ENCODE data around the gene RBM4.
"Not testable (repeated sequence)": the region's sequence is repeated elsewhere in the genome, so short reads cannot be mapped to it uniquely, and the experiment has no call there.

Gene RBM4

DNA sequence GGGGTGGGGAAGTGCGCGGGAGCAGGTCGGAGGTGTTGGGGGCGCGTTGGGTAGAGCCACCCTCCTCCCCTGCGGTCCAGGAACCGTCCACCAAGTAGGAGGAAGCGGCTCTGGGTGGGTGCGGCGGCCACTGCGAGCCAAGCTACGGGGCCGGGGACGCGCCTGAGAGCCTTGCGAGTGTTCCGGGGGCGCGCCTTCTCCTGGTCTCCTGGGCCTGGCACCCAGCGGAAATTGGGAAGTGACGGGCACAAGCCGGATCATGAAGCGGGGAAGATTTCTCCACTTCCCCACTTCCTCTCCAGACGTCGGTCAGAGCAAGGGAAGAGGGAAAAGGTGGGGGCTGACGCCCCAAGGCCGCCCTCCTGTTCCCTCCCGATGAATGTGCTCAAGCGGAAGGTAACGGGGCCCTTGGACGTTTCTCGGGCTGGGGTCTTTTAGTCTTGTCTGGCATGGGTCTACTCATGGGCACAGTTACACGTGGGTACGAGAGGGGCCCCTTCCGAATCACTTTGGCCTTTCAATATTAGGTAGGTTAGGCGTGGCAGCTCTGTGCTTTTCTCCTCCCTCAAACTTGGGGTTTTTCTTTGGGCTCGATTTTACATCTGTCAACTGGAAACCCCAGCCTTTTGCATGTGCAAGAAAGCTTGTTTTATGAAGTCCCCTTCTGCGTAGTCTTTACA, 21.2 kb upstream of the RBM4 start:
- peak in 1 of 5 experiments; percentile 25 for DNase-seq

DNA sequence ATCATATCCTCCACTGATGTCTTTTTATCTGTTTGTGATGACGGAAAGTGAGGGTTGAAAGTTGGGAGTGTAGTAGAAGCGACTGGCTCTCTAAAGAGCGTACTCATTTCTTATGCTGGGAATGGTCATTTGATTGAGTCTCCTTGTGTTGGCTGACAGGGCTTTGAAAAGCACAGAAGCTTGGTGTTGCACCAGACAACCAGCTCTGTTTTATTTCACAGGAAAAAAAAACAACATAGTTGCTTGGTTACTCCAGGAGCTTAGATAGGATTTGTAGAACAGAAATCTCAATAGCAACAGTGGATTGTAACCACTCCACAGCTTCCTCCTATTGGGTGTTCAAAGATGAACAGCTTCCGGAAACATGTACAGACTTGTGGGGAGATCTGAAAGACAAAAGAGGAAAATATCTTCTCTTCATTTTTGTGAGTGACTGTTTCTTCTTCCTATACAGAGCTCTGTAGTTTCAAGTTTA, 19.4 kb upstream of the RBM4 start:
- peak in 3 of 5 experiments; percentile 21 to 83 (median 72) for DNase-seq

GRCh38 chr11:66624450-66624849, 14.1 kb upstream of the RBM4 start:
- no peak for DNase-seq

DNA sequence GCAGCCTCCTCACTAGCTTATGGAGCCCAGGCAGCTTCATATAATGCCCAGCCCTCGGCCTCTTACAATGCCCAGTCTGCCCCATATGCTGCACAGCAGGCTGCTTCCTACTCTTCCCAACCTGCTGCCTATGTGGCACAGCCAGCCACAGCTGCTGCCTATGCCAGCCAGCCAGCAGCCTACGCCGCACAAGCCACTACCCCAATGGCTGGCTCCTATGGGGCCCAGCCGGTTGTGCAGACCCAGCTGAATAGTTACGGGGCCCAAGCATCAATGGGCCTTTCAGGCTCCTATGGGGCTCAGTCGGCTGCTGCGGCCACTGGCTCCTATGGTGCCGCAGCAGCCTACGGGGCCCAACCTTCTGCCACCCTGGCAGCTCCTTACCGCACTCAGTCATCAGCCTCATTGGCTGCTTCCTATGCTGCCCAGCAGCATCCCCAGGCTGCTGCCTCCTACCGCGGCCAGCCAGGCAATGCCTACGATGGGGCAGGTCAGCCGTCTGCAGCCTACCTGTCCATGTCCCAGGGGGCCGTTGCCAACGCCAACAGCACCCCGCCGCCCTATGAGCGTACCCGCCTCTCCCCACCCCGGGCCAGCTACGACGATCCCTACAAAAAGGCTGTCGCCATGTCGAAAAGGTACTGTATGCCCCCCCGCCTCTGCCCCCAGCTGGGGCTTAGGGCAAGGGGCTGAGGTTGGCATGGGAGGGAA, 13.3 kb upstream of the RBM4 start:
- no peak for DNase-seq

- DNase-seq = no peak
Measured at GRCh38 chr11:66625752-66626149, 12.8 kb upstream of the RBM4 start.

DNA sequence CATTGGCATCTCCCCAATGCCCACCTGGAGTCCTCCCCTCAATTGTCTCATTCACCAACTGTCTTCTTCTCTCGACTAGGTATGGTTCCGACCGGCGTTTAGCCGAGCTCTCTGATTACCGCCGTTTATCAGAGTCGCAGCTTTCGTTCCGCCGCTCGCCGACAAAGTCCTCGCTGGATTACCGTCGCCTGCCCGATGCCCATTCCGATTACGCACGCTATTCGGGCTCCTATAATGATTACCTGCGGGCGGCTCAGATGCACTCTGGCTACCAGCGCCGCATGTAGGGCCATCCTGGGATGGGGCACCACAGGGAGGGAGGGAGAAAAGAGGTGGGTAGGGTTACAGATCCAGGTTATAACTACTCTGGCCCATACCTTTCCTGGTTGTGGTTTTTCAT, 12.1 kb upstream of the RBM4 start:
- no peak for DNase-seq

- DNase-seq = no peak
Measured at GRCh38 chr11:66626926-66627325, 11.6 kb upstream of the RBM4 start.

DNA sequence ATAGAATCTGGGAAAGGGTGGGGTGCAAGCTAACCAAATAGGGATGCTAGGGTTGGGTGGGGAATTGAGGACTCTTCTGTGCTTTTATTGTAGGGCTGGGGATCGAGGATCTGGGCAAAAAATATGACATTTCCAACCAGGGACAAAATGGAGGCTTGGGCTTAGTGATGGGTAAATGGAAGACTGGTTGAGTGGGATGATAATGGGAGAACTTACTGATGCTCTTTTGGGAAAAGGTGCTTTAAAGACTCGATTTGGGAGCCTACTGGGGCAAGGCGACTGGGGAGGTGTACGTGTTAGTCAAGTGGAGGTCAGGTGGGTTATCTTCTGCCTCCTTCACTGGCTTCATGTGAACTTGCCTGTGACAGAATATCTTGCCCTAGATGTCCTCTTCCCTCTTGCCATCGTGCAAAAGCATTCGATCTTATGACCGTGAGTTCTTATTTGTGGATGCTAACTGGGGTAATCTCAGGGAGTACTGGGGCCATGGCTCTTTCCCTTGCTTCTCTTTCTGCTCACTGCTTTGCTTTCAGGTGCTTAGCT, 10.4 kb upstream of the RBM4 start:
- no peak for DNase-seq

DNA sequence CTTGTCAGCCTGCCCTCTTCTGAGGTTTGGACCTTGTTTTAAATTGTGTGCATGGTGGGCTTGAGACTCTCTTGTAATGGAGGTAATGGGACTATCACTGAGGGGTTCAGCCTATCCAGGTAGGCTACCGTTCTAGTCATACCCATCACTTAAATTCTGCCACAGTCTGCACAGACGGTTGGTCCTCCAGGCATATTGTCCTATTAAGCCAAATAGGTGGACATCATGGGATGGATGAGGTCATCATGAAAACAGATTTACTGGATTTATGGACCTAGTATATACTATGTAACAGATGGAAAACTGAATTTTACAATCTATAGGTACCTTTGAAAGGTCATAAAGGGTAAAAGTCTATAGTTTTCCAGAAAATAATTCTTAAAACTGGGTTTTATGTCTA, 9.1 kb upstream of the RBM4 start:
- DNase-seq = no peak

- no peak for DNase-seq
Measured at GRCh38 chr11:66631883-66632282, 6.6 kb upstream of the RBM4 start.

DNA sequence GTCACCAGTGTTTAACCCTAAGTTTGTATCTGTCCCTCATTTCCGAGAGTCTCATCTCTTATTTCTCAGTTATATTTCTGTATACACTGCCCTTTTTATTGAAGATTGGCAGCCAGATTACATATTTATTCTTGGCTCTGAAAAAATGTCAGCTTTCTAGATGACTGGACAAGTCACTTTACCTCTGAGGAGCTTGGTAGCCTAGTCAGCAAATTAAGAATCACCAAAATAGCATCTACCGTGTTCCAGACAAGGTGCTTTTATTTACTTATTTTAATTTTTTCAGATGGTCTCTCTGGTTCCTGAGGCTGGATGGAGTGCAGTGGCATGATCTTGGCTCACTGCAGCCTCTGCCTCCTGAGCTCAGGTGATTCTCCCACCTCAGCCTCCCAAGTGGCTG, 5.6 kb upstream of the RBM4 start:
- DNase-seq = no peak

- DNase-seq = no peak
Measured at GRCh38 chr11:66636411-66636810, 2.1 kb upstream of the RBM4 start.

GRCh38 chr11:66637557-66638176, 836 bp upstream of the RBM4 start:
- no peak for DNase-seq

DNA sequence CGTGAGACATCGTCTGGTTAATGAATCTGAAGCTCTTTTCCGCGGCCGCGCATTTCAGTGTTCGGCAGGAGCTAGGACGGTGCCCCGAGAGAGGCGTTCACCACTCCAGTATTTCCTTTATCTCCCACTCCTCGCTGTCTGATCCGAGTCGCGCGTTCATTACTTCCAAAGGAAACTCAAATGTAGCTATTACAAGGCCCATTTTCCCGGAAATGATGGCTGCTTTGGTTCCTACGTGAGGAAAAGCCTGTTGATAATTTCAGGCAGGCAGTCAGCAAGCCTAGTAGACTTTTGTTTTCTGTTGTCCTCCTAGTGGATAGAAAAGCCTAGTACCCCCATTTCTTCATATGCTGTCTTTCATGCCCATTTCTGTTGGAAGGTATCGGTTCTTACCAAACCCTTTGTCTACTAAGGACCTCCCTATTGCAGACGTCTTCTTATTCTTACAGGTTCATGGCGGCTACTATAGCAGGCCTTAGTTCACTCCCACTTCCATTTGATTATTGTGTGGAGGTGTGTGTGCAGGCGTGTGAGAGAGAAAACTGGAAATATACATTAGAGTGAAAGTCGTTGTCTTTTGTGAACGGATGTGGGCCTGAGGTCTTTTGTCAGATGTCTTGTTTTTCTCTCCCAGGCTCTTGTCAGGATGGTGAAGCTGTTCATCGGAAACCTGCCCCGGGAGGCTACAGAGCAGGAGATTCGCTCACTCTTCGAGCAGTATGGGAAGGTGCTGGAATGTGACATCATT, 737 bp downstream of the RBM4 start:
- peak in 2 of 5 experiments; percentile 43 to 62 for DNase-seq

- DNase-seq = not testable (repeated sequence)
Measured at GRCh38 chr11:66639814-66640340, 1.4 kb downstream of the RBM4 start.

DNA sequence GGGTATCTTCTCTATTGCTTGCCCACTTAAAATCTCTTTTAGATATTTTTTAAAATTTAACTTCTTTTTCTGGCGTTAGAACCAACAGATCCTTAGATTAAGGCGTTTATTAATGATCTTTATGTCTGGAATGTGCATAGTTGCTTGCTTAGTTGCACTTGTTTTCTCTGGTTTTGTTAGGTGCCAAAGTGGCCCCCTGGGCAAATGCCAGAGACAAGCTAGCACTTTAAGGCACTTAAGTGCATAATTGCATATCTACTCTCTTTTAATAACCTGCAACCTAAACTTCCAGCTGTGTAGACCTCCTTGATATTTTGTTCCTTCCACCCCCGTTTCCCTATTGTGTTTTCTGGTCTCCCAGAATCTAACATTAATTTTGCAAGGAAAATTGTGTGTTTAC, 3.3 kb downstream of the RBM4 start:
- DNase-seq = no peak

GRCh38 chr11:66643745-66644437, 5.4 kb downstream of the RBM4 start:
- DNase-seq = no peak

DNA sequence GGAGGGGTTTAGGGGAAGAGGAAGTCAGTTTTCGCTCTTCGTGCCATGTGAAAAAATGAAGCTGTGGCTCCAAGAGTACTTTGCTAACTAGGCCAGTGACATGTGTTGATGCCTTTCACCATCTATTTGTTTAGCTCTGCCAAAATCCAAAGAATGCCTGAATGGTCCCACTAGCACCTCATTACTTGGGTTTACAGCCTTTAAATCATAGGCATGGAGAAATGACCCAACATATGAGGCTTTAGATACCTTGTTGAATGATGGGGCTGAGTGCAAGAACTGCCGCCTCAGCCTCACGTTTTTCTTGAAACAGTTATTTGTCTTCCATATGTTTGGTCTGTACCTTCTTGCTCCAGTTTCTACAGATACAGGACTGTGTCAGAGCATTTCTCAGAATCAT, 8.3 kb downstream of the RBM4 start:
- DNase-seq = no peak

- DNase-seq = no peak
Measured at GRCh38 chr11:66649903-66650302, 11.4 kb downstream of the RBM4 start.

DNA sequence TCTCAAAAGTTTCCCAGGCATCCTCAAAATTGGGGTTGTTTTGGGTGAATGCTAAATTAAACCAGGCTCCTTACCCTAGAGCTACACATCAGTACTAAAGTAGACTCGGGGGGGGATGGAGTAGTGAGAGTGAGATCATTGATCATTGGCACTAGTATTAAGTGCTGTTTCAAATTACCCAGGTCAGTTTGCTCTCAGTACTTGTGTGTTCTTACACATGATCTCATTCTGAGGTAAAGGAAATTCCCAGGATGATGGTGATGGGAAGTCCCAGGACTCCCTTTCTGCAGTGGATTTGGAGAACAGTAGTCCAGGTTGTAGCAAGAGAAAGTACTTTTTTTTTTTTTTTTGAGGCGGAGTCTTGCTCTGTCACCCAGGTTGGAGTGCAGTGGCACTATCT, 12.5 kb downstream of the RBM4 start:
- DNase-seq = no peak

GRCh38 chr11:66652651-66653050, 14.1 kb downstream of the RBM4 start:
- DNase-seq = no peak

- DNase-seq = no peak
Measured at GRCh38 chr11:66653123-66653522, 14.6 kb downstream of the RBM4 start.

Measured in T-helper 2 cell (primary cell).